NCI-H2196 treated with DMSO at 0.1 percent for 48 hours (cell line): ENCODE measurements around the gene ARHGEF12.

Experiments used
- DNase-seq: peaks from one replicate; lab custom pipeline; 2025; ENCODE audit not compliant: unreplicated experiment; lab: John Stamatoyannopoulos, UW

ARHGEF12 gene

GRCh38 chr11:120513436-120514315, 177.5 kb downstream of the ARHGEF12 start:
- DNase-seq = no peak

- DNase-seq = no peak
Observed at GRCh38 chr11:120514541-120515121, 178.4 kb downstream of the ARHGEF12 start.

- DNase-seq = no peak
Observed at GRCh38 chr11:120515186-120515723, 179.0 kb downstream of the ARHGEF12 start.

- no peak for DNase-seq
Observed at GRCh38 chr11:120516461-120517389, 180.5 kb downstream of the ARHGEF12 start.

GRCh38 chr11:120517390-120517761, 181.2 kb downstream of the ARHGEF12 start:
- DNase-seq = no peak

- no peak for DNase-seq
Observed at GRCh38 chr11:120517801-120518291, 181.6 kb downstream of the ARHGEF12 start.

GRCh38 chr11:120518356-120518755, 182.1 kb downstream of the ARHGEF12 start:
- no peak for DNase-seq

- no peak for DNase-seq
Observed at GRCh38 chr11:120519474-120519873, 183.3 kb downstream of the ARHGEF12 start.

GRCh38 chr11:120520091-120520822, 184.0 kb downstream of the ARHGEF12 start:
- no peak for DNase-seq

- DNase-seq = no peak
Observed at GRCh38 chr11:120521176-120521575, 185.0 kb downstream of the ARHGEF12 start.

- DNase-seq = no peak
Observed at GRCh38 chr11:120522021-120522420, 185.8 kb downstream of the ARHGEF12 start.

GRCh38 chr11:120522736-120523135, 186.5 kb downstream of the ARHGEF12 start:
- no peak for DNase-seq

GRCh38 chr11:120523196-120523595, 187.0 kb downstream of the ARHGEF12 start:
- DNase-seq = no peak

- no peak for DNase-seq
Observed at GRCh38 chr11:120524536-120525085, 188.4 kb downstream of the ARHGEF12 start.

GRCh38 chr11:120525261-120526171, 189.3 kb downstream of the ARHGEF12 start:
- DNase-seq = no peak

- DNase-seq = no peak
Observed at GRCh38 chr11:120526241-120526640, 190.0 kb downstream of the ARHGEF12 start.

GRCh38 chr11:120527111-120527761, 191.0 kb downstream of the ARHGEF12 start:
- DNase-seq = no peak

- DNase-seq = no peak
Observed at GRCh38 chr11:120528749-120529148, 192.5 kb downstream of the ARHGEF12 start.
